ENCODE measurements around the gene GGT6.

The GGT6 gene

GRCh38 chr17:4536742-4537411, 23.5 kb downstream of the GGT6 start:
- no peak for DNase-seq

GRCh38 chr17:4536259-4536741, 24.1 kb downstream of the GGT6 start:
- DNase-seq, result no peak

- no peak for DNase-seq
Measured at GRCh38 chr17:4535667-4536258, 24.6 kb downstream of the GGT6 start.

- no peak for DNase-seq
Measured at GRCh38 chr17:4534928-4535666, 25.3 kb downstream of the GGT6 start.

- no peak for DNase-seq
Measured at GRCh38 chr17:4534515-4534914, 25.9 kb downstream of the GGT6 start.

- no peak for DNase-seq
Measured at GRCh38 chr17:4533523-4534504, 26.6 kb downstream of the GGT6 start.

- no peak for DNase-seq
Measured at GRCh38 chr17:4532860-4533522, 27.4 kb downstream of the GGT6 start.

- no peak for DNase-seq
Measured at GRCh38 chr17:4531988-4532736, 28.2 kb downstream of the GGT6 start.

GRCh38 chr17:4530799-4531730, 29.3 kb downstream of the GGT6 start:
- no peak for DNase-seq

GRCh38 chr17:4529533-4530152, 30.7 kb downstream of the GGT6 start:
- no peak for DNase-seq

- DNase-seq, result no peak
Measured at GRCh38 chr17:4527566-4528125, 32.7 kb downstream of the GGT6 start.

GRCh38 chr17:4527134-4527533, 33.2 kb downstream of the GGT6 start:
- no peak for DNase-seq

GRCh38 chr17:4525691-4526397, 34.5 kb downstream of the GGT6 start:
- no peak for DNase-seq

- DNase-seq, result no peak
Measured at GRCh38 chr17:4523946-4524345, 36.4 kb downstream of the GGT6 start.

- no peak for DNase-seq
Measured at GRCh38 chr17:4522661-4523060, 37.7 kb downstream of the GGT6 start.

GRCh38 chr17:4520894-4521600, 39.3 kb downstream of the GGT6 start:
- DNase-seq, result no peak

- no peak for DNase-seq
Measured at GRCh38 chr17:4520060-4520893, 40.1 kb downstream of the GGT6 start.
